Gastroesophageal sphincter (tissue), 3 donors: ENCODE measurements around the gene CNTNAP2.

ENCODE experiments used
- EP300 ChIP-seq: sonication (generic); formaldehyde crosslinking; IDR thresholded peaks from one replicate; pipeline ENCODE4 v1.6.1; 2017; ENCODE audit warnings: antibody characterized with exemption, mild to moderate bottlenecking
- POLR2A ChIP-seq, 2 donors: fragments of 450-650 bp; IDR thresholded peaks; one replicate each; pipeline ENCODE4 v1.6.1; 2017; ENCODE audit warnings: antibody characterized with exemption in 2 of 2, mild to moderate bottlenecking in 2 of 2, moderate library complexity in 1 of 2
- POLR2AphosphoS5 ChIP-seq: sonication (generic); formaldehyde crosslinking; IDR thresholded peaks from one replicate; pipeline ENCODE4 v1.6.1; 2017; ENCODE audit warnings: antibody characterized with exemption
- TF ChIP-seq, protein P1 (sequence below), 4 experiments: fragments of 200-600 bp in 2 of 4; fragments of 450-650 bp in 2 of 4; sonication (generic) in 1 of 4; IDR thresholded peaks; one replicate each; pipeline ENCODE4 v1.5.1; 2017 to 2019; ENCODE audit warnings: antibody characterized with exemption in 4 of 4, mild to moderate bottlenecking in 2 of 4, moderate library complexity in 2 of 4

DNA sequence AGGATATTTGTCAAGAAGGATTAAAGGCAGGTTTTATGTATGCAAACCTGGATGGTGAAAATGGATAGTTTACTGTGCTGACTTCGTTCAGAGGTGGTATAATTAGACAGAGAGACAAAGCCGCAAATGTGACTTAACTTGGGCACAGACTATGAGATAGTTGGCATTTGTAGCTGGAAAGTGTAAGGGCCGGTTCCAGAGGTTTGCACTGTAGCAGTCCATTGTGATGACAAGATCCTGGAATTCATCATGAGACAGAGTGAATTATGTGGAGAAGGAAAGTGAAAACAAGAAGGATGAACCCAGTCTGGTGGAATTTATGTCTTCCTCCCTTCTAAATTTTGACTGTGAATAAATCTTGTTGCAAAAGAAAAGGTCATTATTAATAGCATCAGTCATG, 139.0 kb downstream of the CNTNAP2 start:
- TF ChIP-seq, protein P1, sequence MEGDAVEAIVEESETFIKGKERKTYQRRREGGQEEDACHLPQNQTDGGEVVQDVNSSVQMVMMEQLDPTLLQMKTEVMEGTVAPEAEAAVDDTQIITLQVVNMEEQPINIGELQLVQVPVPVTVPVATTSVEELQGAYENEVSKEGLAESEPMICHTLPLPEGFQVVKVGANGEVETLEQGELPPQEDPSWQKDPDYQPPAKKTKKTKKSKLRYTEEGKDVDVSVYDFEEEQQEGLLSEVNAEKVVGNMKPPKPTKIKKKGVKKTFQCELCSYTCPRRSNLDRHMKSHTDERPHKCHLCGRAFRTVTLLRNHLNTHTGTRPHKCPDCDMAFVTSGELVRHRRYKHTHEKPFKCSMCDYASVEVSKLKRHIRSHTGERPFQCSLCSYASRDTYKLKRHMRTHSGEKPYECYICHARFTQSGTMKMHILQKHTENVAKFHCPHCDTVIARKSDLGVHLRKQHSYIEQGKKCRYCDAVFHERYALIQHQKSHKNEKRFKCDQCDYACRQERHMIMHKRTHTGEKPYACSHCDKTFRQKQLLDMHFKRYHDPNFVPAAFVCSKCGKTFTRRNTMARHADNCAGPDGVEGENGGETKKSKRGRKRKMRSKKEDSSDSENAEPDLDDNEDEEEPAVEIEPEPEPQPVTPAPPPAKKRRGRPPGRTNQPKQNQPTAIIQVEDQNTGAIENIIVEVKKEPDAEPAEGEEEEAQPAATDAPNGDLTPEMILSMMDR (IDR thresholded peaks at IDR 0.05): no peak
- TF ChIP-seq POLR2AphosphoS5 (no peak), EP300 (no peak), POLR2A (IDR thresholded peaks at IDR 0.05) (no peak)
